AG10803 (cell line): Measurements from ENCODE around the gene NTN1.
A peak's percentile ranks its signal among the peaks of the same experiment; 100 is the strongest.

ENCODE experiments used
- DNase-seq: peaks from one replicate; pipeline ENCODE4 v3.0.0; 2010; ENCODE audit warnings: low read depth
- H3K4me3 ChIP-seq: 2 replicates; pipeline ENCODE4 v1.5.1; 2011; ENCODE audit warnings: mild to moderate bottlenecking, low read length, control low read depth
- CTCF ChIP-seq: conservative IDR thresholded peaks from 2 replicates; pipeline ENCODE4 v1.5.1; 2011; ENCODE audit warnings: mild to moderate bottlenecking, low read length, control low read depth, inconsistent platforms

Gene NTN1

GRCh38 chr17:9055281-9055680 lies 34.0 kb downstream of the NTN1 start:
- no peak for TF ChIP-seq CTCF
- no peak for DNase-seq
- H3K4me3 ChIP-seq, result no peak overlapping the region

- TF ChIP-seq CTCF, result no peak
- H3K4me3 ChIP-seq, result no peak overlapping the region
- DNase-seq, result no peak
These were observed 35.3 kb downstream of the NTN1 start for GRCh38 chr17:9056566-9056965.

- H3K4me3 ChIP-seq, result no peak overlapping the region
- no peak for DNase-seq
- no peak for TF ChIP-seq CTCF
These were observed 36.0 kb downstream of the NTN1 start for GRCh38 chr17:9057310-9057709.

GRCh38 chr17:9062399-9062902 lies 41.1 kb downstream of the NTN1 start:
- no peak for TF ChIP-seq CTCF
- no peak for DNase-seq
- no peak overlapping the region for H3K4me3 ChIP-seq

GRCh38 chr17:9064311-9064834 lies 43.1 kb downstream of the NTN1 start:
- H3K4me3 ChIP-seq, result no peak overlapping the region
- TF ChIP-seq CTCF, result no peak
- DNase-seq, result no peak

- no peak for TF ChIP-seq CTCF
- H3K4me3 ChIP-seq, result no peak overlapping the region
- no peak for DNase-seq
These were observed 49.7 kb downstream of the NTN1 start for GRCh38 chr17:9071016-9071415.

GRCh38 chr17:9071811-9072498 lies 50.6 kb downstream of the NTN1 start:
- H3K4me3 ChIP-seq, result no peak overlapping the region
- TF ChIP-seq CTCF, result no peak
- DNase-seq, result peak; percentile 11
